ENCODE data around the gene QPRT.

DNA sequence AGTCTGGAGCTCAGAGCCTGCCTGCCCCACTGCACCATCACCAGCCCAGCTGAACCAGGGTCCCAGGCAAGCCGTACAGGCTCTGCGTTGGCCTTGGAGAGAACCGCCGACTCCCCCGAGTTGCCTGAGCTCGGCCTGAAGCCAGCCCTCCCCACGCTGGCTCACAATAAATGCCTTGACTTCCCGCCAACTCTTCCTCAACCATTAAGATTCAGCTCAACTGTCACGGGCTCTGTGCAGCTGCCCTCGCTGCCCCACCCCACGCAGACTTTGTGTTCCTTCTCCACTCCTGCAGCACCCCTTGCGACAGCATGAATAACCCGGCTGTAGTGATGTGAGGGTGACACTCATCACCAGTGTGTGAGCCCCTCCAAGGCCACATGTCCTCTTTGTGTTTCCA lies 4.8 kb upstream of the QPRT start:
- TF ChIP-seq CTCF (IDR thresholded peaks at IDR 0.05) = no peak
- TF ChIP-seq EZH2phosphoT487 (IDR thresholded peaks at IDR 0.05) = no peak
- no peak for TF ChIP-seq EZH2 (IDR thresholded peaks at IDR 0.05)
